Measurements from ENCODE around the gene LCN10. TPM values are rescaled to one million over a fixed set of nuclear protein-coding genes. Genes with fewer than 3 reads are reported as not detected.

LCN10 gene
- total RNA-seq, 1 experiment from 2014 or later = 1.5 TPM

DNA sequence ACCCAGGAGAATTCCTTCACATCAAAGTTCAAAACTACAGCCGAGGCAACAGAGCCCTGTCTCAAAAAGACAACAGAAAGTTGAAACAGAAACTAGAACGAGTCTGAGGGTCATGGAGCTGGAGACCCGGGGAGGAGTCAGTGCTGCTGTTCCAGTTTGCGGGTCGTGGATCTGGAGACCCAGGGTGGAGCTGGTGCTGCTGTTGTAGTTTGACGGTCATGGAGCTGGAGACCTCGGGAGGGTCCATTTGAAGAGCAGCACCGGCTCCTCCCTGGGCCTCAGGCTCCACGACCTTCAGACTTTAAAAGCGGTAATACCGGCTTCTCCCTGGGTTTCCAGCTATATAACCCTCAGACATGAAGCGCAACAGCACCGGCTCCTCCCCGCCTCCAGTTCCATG, 34.6 kb upstream of the LCN10 start:
- Histone ChIP-seq H3K79me2 (ENCODE audit: insufficient read depth, low read length) (no peaks in the 10 kb centered on the region), H3K27ac (ENCODE audit: insufficient read length, low read depth, low read length) (no peak overlapping the region), H3T11ph (ENCODE audit: low read length) (no peak overlapping the region), H2BK5ac (ENCODE audit: insufficient read length, low read length) (no peak overlapping the region), H3K4me2 (ENCODE audit: insufficient read depth, insufficient read length, low read length) (no peak overlapping the region), H3K14ac (ENCODE audit: insufficient read depth, low read length) (no peak overlapping the region), H3K27me3 (ENCODE audit: insufficient read depth, low read length) (no peaks in the 10 kb centered on the region; the same call in 1 of the 2 replicates), H2AK5ac (ENCODE audit: insufficient read length, low read length) (no peak overlapping the region), H3K9ac (ENCODE audit: extremely low read depth, insufficient read length, low read length) (no peak overlapping the region), H2BK15ac (ENCODE audit: low read depth, low read length) (no peak overlapping the region), H2AFZ (ENCODE audit: low read length) (no peak overlapping the region), H3K23me2 (ENCODE audit: insufficient read length, low read depth, low read length, poor library complexity, severe bottlenecking) (no peaks in the 10 kb centered on the region), H3K56ac (ENCODE audit: insufficient read length, low read depth, low read length) (no peak overlapping the region), H3K9me3 (ENCODE audit: control insufficient read depth, low read depth, low read length) (no peaks in the 10 kb centered on the region), H4K91ac (ENCODE audit: insufficient read length, low read depth, low read length) (no peak overlapping the region), H4K8ac (replicated peaks; ENCODE audit: insufficient read length, low read depth, low read length) (no peak overlapping the region), H2BK12ac (ENCODE audit: insufficient read length, low read depth, low read length) (no peak overlapping the region), H4K20me1 (ENCODE audit: control insufficient read depth, insufficient read depth, insufficient read length) (no peaks in the 10 kb centered on the region), H3K4ac (ENCODE audit: low read depth, low read length) (no peak overlapping the region), H3K18ac (ENCODE audit: insufficient read length, low read depth, low read length) (no peak overlapping the region), H4K5ac (ENCODE audit: insufficient read length, low read depth, low read length) (no peak overlapping the region), H2BK120ac (ENCODE audit: low read depth, low read length, poor library complexity, severe bottlenecking) (no peak overlapping the region), H3K4me1 (ENCODE audit: insufficient read depth, low read length) (no peaks in the 10 kb centered on the region), H3K79me1 (ENCODE audit: insufficient read depth, low read depth, low read length, poor library complexity, severe bottlenecking) (no peaks in the 10 kb centered on the region), H2BK20ac (ENCODE audit: low read depth, low read length, poor library complexity, severe bottlenecking) (no peak overlapping the region), H3K23ac (ENCODE audit: insufficient read length, low read depth, low read length) (no peak overlapping the region)
- Mint-ChIP-seq H3K27ac (no peak overlapping the region), H3K27me3 (ENCODE audit: low read depth) (peaks cover 61% of the 10 kb centered on the region), H3K4me1 (peaks cover 0 to 3% of the 10 kb centered on the region in 2 experiments; a peak in 3 of 4 replicates), H3K4me3 (no peak overlapping the region), H3K36me3 (ENCODE audit: insufficient read depth in 1 of 3, low read depth in 3 of 3) (peaks cover 7 to 11% (median 11%) of the 10 kb centered on the region in 3 experiments), H3K9me3 (peaks cover 24 to 26% of the 10 kb centered on the region in 2 experiments)
- TF ChIP-seq, protein P1, sequence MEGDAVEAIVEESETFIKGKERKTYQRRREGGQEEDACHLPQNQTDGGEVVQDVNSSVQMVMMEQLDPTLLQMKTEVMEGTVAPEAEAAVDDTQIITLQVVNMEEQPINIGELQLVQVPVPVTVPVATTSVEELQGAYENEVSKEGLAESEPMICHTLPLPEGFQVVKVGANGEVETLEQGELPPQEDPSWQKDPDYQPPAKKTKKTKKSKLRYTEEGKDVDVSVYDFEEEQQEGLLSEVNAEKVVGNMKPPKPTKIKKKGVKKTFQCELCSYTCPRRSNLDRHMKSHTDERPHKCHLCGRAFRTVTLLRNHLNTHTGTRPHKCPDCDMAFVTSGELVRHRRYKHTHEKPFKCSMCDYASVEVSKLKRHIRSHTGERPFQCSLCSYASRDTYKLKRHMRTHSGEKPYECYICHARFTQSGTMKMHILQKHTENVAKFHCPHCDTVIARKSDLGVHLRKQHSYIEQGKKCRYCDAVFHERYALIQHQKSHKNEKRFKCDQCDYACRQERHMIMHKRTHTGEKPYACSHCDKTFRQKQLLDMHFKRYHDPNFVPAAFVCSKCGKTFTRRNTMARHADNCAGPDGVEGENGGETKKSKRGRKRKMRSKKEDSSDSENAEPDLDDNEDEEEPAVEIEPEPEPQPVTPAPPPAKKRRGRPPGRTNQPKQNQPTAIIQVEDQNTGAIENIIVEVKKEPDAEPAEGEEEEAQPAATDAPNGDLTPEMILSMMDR (conservative IDR thresholded peaks at IDR 0.05) = no peak
- no CpG with 5 or more reads among the region's 14 CpGs for WGBS (ENCODE audit: extremely low coverage, insufficient read length, low lambda C conversion rate)
- DNase-seq = no peak
